HUES6 (cell line): ENCODE data around the gene ZDHHC13.

Experiments used
- H3K27ac ChIP-seq: 2 replicates; pipeline ENCODE4 v1.7.0; 2013; ENCODE audit warnings: low read depth, mild to moderate bottlenecking, low read length, inconsistent platforms
- H3K27me3 ChIP-seq: 2 replicates; pipeline ENCODE4 v1.6.1; 2013; ENCODE audit warnings: low read length; ENCODE audit not compliant: control insufficient read depth, insufficient read depth
- H3K36me3 ChIP-seq: 2 replicates; pipeline ENCODE4 v1.6.1; 2013; ENCODE audit warnings: low read length; ENCODE audit not compliant: control insufficient read depth, insufficient read depth
- H3K4me1 ChIP-seq: 2 replicates; pipeline ENCODE4 v1.6.1; 2013; ENCODE audit warnings: low read length; ENCODE audit not compliant: control insufficient read depth, insufficient read depth
- H3K4me3 ChIP-seq: 2 replicates; pipeline ENCODE4 v1.5.1; 2013; ENCODE audit warnings: low read depth, low read length
- H3K9ac ChIP-seq: one replicate; pipeline ENCODE4 v1.6.1; 2013; ENCODE audit warnings: mild to moderate bottlenecking, low read length
- H3K9me3 ChIP-seq: 2 replicates; pipeline ENCODE4 v1.6.1; 2013; ENCODE audit warnings: low read depth, low read length; ENCODE audit not compliant: control insufficient read depth, insufficient read depth

The ZDHHC13 gene

GRCh38 chr11:19168090-19168489, 51.1 kb downstream of the ZDHHC13 start:
- Histone ChIP-seq H3K4me1 (no peaks in the 10 kb centered on the region), H3K9ac (no peak overlapping the region), H3K27ac (no peak overlapping the region), H3K9me3 (no peaks in the 10 kb centered on the region), H3K27me3 (no peaks in the 10 kb centered on the region), H3K36me3 (peaks cover 70% of the 10 kb centered on the region), H3K4me3 (no peak overlapping the region)

- no peak overlapping the region for H3K9ac ChIP-seq
These were observed 56.2 kb downstream of the ZDHHC13 start for GRCh38 chr11:19173004-19173689.

GRCh38 chr11:19173964-19174638, 57.1 kb downstream of the ZDHHC13 start:
- no peak overlapping the region for H3K27ac ChIP-seq
- H3K27me3 ChIP-seq = no peaks in the 10 kb centered on the region
- H3K4me1 ChIP-seq = no peaks in the 10 kb centered on the region
- H3K9me3 ChIP-seq = no peaks in the 10 kb centered on the region
- no peak overlapping the region for H3K4me3 ChIP-seq
- H3K36me3 ChIP-seq = peaks cover 54% of the 10 kb centered on the region
- H3K9ac ChIP-seq = no peak overlapping the region

More at GRCh38 chr11:19173004-19173689, 56.2 kb downstream of the ZDHHC13 start:
- Histone ChIP-seq H3K36me3 (peaks cover 62% of the 10 kb centered on the region), H3K27me3 (no peaks in the 10 kb centered on the region), H3K9me3 (no peaks in the 10 kb centered on the region), H3K4me3 (no peak overlapping the region), H3K4me1 (no peaks in the 10 kb centered on the region), H3K27ac (no peak overlapping the region)

GRCh38 chr11:19176629-19177186, 59.7 kb downstream of the ZDHHC13 start:
- Histone ChIP-seq H3K4me1 (no peaks in the 10 kb centered on the region), H3K36me3 (peaks cover 39% of the 10 kb centered on the region), H3K9me3 (no peaks in the 10 kb centered on the region), H3K27ac (no peak overlapping the region), H3K27me3 (no peaks in the 10 kb centered on the region), H3K9ac (no peak overlapping the region), H3K4me3 (no peak overlapping the region)

- Histone ChIP-seq H3K27me3 (no peaks in the 10 kb centered on the region), H3K9ac (no peak overlapping the region), H3K36me3 (peaks cover 5% of the 10 kb centered on the region), H3K4me3 (no peak overlapping the region), H3K27ac (no peak overlapping the region), H3K4me1 (no peaks in the 10 kb centered on the region), H3K9me3 (no peaks in the 10 kb centered on the region)
These were observed 64.7 kb downstream of the ZDHHC13 start for GRCh38 chr11:19181531-19182261.

GRCh38 chr11:19183646-19184045, 66.7 kb downstream of the ZDHHC13 start:
- H3K27me3 ChIP-seq = no peaks in the 10 kb centered on the region
- no peaks in the 10 kb centered on the region for H3K9me3 ChIP-seq
- H3K27ac ChIP-seq = no peak overlapping the region
- no peaks in the 10 kb centered on the region for H3K36me3 ChIP-seq
- H3K4me3 ChIP-seq = no peak overlapping the region
- H3K4me1 ChIP-seq = no peaks in the 10 kb centered on the region
- H3K9ac ChIP-seq = no peak overlapping the region

GRCh38 chr11:19185036-19185435, 68.1 kb downstream of the ZDHHC13 start:
- Histone ChIP-seq H3K9me3 (no peaks in the 10 kb centered on the region), H3K4me3 (no peak overlapping the region), H3K27ac (no peak overlapping the region), H3K36me3 (no peaks in the 10 kb centered on the region), H3K4me1 (no peaks in the 10 kb centered on the region), H3K9ac (no peak overlapping the region), H3K27me3 (no peaks in the 10 kb centered on the region)

GRCh38 chr11:19185516-19186052, 68.6 kb downstream of the ZDHHC13 start:
- Histone ChIP-seq H3K27ac (no peak overlapping the region), H3K4me1 (no peaks in the 10 kb centered on the region), H3K9me3 (no peaks in the 10 kb centered on the region), H3K4me3 (no peak overlapping the region), H3K36me3 (no peaks in the 10 kb centered on the region), H3K27me3 (no peaks in the 10 kb centered on the region), H3K9ac (no peak overlapping the region)

- Histone ChIP-seq H3K9me3 (no peaks in the 10 kb centered on the region), H3K27ac (no peak overlapping the region), H3K4me3 (no peak overlapping the region), H3K36me3 (no peaks in the 10 kb centered on the region), H3K27me3 (no peaks in the 10 kb centered on the region), H3K9ac (no peak overlapping the region), H3K4me1 (no peaks in the 10 kb centered on the region)
These were observed 70.3 kb downstream of the ZDHHC13 start for GRCh38 chr11:19187114-19187832.

- no peaks in the 10 kb centered on the region for H3K27me3 ChIP-seq
These were observed 70.9 kb downstream of the ZDHHC13 start for GRCh38 chr11:19187833-19188258.

More at GRCh38 chr11:19187833-19188258, 70.9 kb downstream of the ZDHHC13 start:
- Histone ChIP-seq H3K4me3 (no peak overlapping the region), H3K9ac (no peak overlapping the region), H3K36me3 (no peaks in the 10 kb centered on the region), H3K27ac (no peak overlapping the region), H3K9me3 (no peaks in the 10 kb centered on the region), H3K4me1 (no peaks in the 10 kb centered on the region)
